Fibroblast of lung (primary cell): Measurements from ENCODE around the gene CFAP45.
"Not testable (repeated sequence)": the region's sequence is repeated elsewhere in the genome, so short reads cannot be mapped to it uniquely, and the experiment has no call there.

Experiments
- EZH2 ChIP-seq: IDR thresholded peaks from 2 replicates; pipeline ENCODE4 v1.5.1; 2012; ENCODE audit warnings: low read length, control low read depth, mild to moderate bottlenecking; ENCODE audit errors: missing control alignments
- TF ChIP-seq, protein P1 (sequence below), 2 donors: IDR thresholded peaks in 1 of 2; conservative IDR thresholded peaks in 1 of 2; 1 replicate in 1 of 2; 2 replicates in 1 of 2; pipeline ENCODE4 v1.5.1; 2011 to 2012; ENCODE audit warnings: low read length in 2 of 2, control low read depth in 1 of 2, inconsistent platforms in 1 of 2, low read depth in 1 of 2, mild to moderate bottlenecking in 1 of 2

DNA sequence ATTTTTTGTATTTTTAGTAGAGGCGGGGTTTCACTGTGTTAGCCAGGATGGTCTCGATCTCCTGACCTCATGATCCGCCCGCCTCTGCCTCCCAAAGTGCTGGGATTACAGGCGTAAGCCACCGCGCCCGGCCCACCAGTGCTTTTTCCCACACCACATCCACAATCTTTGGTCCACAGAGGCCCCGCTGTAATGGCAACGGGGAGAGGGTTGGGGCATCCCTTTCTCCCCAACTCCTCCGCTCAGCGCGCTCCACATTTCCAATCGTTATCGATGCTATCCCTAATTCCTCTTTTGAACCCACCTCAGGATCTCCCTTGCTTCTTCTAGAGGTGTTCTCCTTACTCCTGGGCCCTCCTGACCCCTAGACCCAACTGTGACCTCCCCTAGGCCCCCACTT lies 331 bp downstream of the CFAP45 start:
- TF ChIP-seq, protein P1, sequence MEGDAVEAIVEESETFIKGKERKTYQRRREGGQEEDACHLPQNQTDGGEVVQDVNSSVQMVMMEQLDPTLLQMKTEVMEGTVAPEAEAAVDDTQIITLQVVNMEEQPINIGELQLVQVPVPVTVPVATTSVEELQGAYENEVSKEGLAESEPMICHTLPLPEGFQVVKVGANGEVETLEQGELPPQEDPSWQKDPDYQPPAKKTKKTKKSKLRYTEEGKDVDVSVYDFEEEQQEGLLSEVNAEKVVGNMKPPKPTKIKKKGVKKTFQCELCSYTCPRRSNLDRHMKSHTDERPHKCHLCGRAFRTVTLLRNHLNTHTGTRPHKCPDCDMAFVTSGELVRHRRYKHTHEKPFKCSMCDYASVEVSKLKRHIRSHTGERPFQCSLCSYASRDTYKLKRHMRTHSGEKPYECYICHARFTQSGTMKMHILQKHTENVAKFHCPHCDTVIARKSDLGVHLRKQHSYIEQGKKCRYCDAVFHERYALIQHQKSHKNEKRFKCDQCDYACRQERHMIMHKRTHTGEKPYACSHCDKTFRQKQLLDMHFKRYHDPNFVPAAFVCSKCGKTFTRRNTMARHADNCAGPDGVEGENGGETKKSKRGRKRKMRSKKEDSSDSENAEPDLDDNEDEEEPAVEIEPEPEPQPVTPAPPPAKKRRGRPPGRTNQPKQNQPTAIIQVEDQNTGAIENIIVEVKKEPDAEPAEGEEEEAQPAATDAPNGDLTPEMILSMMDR (conservative IDR thresholded peaks at IDR 0.05 in 1 of 2, IDR thresholded peaks at IDR 0.05 in 1 of 2; ENCODE audit: low read depth in 1 of 2, low read length in 2 of 2), result not testable (repeated sequence)
- TF ChIP-seq EZH2, result not testable (repeated sequence)
